ENCODE measurements around the gene SREBF1.

The SREBF1 gene

DNA sequence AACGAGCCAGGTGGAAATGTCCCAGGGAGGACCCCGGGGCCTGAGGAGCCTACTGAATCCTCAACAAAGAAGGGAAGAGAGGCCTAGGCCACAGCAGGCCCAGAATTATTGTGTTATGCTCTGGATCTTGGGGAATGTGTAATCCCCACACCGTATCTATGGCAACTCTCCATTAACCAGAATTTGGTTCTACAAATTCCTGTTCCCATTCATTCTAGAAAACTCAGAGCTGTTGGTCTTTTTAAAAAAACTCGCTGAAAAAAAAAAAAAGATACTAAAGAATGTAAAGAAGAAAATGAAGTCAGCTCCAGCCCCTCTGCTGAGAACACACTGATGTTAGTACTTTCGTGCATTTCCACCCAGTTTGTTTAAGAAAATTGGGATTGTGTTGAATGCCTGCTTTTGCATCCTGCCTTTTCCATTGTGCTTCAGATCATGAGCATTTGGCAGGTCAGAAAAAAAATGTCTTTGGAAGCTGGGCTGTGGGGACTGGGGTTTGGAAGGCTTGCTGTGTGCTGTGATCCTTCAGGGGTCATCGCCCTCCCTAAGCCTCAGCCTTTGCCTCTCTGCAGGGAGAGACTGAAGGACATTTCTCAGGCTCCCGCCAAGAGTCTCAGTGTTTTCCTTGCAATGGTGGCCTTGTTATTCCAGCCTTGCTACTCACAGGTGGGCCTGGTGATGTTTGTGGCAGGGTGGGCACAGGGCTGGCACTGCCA, 69.5 kb downstream of the SREBF1 start:
- no peak for DNase-seq

GRCh38 chr17:17766744-17767120, 70.1 kb downstream of the SREBF1 start:
- no peak for DNase-seq

DNA sequence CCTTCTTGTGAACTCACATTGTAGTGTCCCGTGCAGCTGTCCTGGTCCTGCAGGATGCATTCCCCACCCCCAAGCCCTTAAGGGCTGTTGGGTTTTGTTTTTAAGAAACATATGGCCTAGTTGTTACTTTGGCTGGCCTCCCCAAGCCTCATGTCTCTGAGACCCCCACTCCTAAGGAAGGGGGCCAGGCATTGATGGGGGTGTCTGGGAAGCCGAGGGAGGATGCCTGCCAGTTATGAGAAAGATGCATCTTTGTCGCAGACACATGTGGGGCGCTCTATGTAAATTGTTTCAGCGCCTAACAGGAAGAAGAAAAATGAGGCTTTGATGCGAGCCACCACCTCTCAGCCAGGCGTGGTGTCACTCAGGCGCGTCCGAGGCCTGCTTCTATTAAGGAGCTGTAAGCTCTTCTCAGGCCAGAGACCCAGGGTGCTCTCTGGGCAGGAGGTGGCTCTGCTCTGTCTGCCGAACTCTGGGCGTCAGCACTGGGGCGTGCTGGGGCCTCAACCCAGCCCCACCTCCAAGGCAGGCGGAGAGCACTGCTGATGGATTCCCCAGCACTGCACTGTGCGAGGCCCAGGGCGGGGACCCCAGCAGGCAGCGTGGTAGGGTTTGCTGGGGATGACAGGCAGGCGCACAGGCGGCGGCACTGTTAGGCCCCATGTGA, 70.6 kb downstream of the SREBF1 start:
- peak in 13 of 56 donors; percentile 32 to 58 (median 40) for DNase-seq

DNA sequence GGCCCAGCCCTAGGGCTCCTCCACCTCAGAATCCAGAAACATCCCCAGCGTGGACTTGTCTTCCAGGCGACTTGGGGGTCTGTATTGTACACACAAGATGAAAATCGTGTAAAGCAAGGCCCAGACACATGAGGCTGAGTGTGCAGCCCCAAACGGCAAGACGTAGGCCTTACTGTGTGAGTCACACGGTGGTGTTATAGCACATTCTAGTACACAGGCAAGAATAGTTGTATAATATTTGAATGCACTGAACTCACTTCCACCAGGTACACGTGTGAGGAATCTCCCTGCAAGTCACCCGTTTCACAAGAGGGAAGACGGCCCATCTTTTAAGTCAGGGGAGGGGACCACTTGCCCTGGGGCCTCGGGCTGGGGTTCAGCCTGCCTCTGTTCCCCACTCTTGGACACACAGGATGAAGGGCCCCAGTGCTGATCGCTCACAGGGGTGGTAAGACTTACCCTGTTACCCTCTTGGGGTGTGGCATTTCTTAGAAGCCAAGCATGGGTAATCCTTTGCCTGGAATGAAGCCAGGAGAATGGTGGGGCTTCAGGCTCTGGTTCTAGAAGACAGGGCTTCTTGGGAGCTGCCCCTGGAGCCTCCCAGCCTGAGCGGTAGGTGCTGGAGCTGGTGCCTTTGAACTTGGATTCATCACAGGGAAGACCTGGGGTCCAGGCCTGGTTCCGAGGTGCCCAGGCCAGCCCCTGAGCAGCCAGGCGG, 71.3 kb downstream of the SREBF1 start:
- DNase-seq: peak in 4 of 56 donors; percentile 17 to 44 (median 20)

DNA sequence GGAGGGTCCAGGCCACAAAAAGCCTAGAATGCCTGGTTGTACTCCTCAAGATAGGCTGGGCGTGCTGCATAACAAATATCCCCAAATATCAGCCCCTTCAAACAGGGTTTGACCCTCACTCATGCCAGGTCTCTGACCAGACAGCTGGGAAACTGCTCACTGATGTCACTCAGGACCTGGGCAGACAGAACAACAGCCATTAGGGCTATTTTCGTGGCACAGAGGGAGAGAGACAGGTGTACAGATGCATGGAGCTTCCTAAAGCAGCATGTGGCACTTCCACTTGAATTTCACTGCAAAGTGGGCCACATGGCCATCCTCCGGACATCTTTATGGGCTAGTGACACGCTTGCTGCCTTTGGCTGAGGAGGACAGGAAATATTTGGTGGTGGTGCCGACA, 73.1 kb downstream of the SREBF1 start:
- DNase-seq: no peak

GRCh38 chr17:17763136-17763535, 73.7 kb downstream of the SREBF1 start:
- no peak for DNase-seq

- no peak for DNase-seq
Measured at GRCh38 chr17:17762744-17763105, 74.1 kb downstream of the SREBF1 start.

Measured in amygdala (tissue), 56 donors.